ENCODE data around the gene LPAR3.

LPAR3 gene

GRCh38 chr1:84823991-84824390 lies 69.0 kb downstream of the LPAR3 start:
- DNase-seq: no peak

- DNase-seq: no peak
Measured at GRCh38 chr1:84823511-84823910, 69.5 kb downstream of the LPAR3 start.

GRCh38 chr1:84810343-84810742 lies 82.7 kb downstream of the LPAR3 start:
- DNase-seq: no peak

- DNase-seq: no peak
Measured at GRCh38 chr1:84809023-84809422, 84.0 kb downstream of the LPAR3 start.

- no peak for DNase-seq
Measured at GRCh38 chr1:84803604-84804003, 89.4 kb downstream of the LPAR3 start.

- no peak for DNase-seq
Measured at GRCh38 chr1:84802567-84803232, 90.3 kb downstream of the LPAR3 start.

- no peak for DNase-seq
Measured at GRCh38 chr1:84800090-84801073, 92.6 kb downstream of the LPAR3 start.

- no peak for DNase-seq
Measured at GRCh38 chr1:84797603-84798002, 95.4 kb downstream of the LPAR3 start.

- no peak for DNase-seq
Measured at GRCh38 chr1:84795966-84796600, 96.9 kb downstream of the LPAR3 start.

GRCh38 chr1:84795213-84795612 lies 97.8 kb downstream of the LPAR3 start:
- DNase-seq: no peak

- DNase-seq: no peak
Measured at GRCh38 chr1:84792421-84792820, 100.6 kb downstream of the LPAR3 start.

- no peak for DNase-seq
Measured at GRCh38 chr1:84789014-84789413, 104.0 kb downstream of the LPAR3 start.

GRCh38 chr1:84785271-84786036 lies 107.6 kb downstream of the LPAR3 start:
- no peak for DNase-seq

GRCh38 chr1:84782881-84783280 lies 110.1 kb downstream of the LPAR3 start:
- no peak for DNase-seq

GRCh38 chr1:84781946-84782771 lies 110.8 kb downstream of the LPAR3 start:
- DNase-seq: peak; percentile 37

- no peak for DNase-seq
Measured at GRCh38 chr1:84780000-84780716, 112.8 kb downstream of the LPAR3 start.

GRCh38 chr1:84776639-84777038 lies 116.4 kb downstream of the LPAR3 start:
- DNase-seq: no peak

GRCh38 chr1:84775535-84775920 lies 117.5 kb downstream of the LPAR3 start:
- DNase-seq: no peak

GRCh38 chr1:84774669-84775534 lies 118.1 kb downstream of the LPAR3 start:
- DNase-seq: no peak

GRCh38 chr1:84773933-84774497 lies 119.0 kb downstream of the LPAR3 start:
- DNase-seq: no peak
